Mesenchymal stem cell (in vitro differentiated cells and primary cell): Measurements from ENCODE around the gene FAM83E.
A peak's percentile ranks its signal among the peaks of the same experiment; 100 is the strongest.

Experiments used
- DNase-seq: peaks from one replicate; pipeline ENCODE4 v3.0.0-alpha.2; 2013
- H2AFZ ChIP-seq: one replicate; pipeline ENCODE4 v1.6.1; 2013; ENCODE audit warnings: low read depth, mild to moderate bottlenecking, control low read depth, inconsistent platforms, low read length, moderate library complexity
- H2AK5ac ChIP-seq: 2 replicates; pipeline ENCODE4 v1.6.1; 2013; ENCODE audit warnings: low read length, moderate library complexity, mild to moderate bottlenecking, inconsistent platforms; ENCODE audit not compliant: severe bottlenecking
- H2BK120ac ChIP-seq: one replicate; pipeline ENCODE4 v1.6.1; 2013; ENCODE audit warnings: low read depth, mild to moderate bottlenecking, inconsistent platforms, low read length, moderate library complexity
- H2BK12ac ChIP-seq, 2 experiments: one replicate each; pipeline ENCODE4 v1.6.1; 2013; ENCODE audit warnings: inconsistent platforms in 2 of 2, low read length in 2 of 2, mild to moderate bottlenecking in 2 of 2, moderate library complexity in 2 of 2, control low read depth in 1 of 2
- H2BK15ac ChIP-seq: one replicate; pipeline ENCODE4 v1.6.1; 2013; ENCODE audit warnings: mild to moderate bottlenecking, low read depth, inconsistent platforms; ENCODE audit not compliant: poor library complexity, severe bottlenecking
- H2BK5ac ChIP-seq: 2 replicates; pipeline ENCODE4 v1.6.1; 2013; ENCODE audit warnings: low read depth, mild to moderate bottlenecking, low read length, control low read depth, inconsistent platforms; ENCODE audit not compliant: poor library complexity, severe bottlenecking
- H3K14ac ChIP-seq, 2 experiments: one replicate each; pipeline ENCODE4 v1.6.1; 2013; ENCODE audit warnings: inconsistent platforms in 2 of 2, low read length in 2 of 2, control low read depth in 1 of 2, mild to moderate bottlenecking in 1 of 2, moderate library complexity in 1 of 2
- H3K18ac ChIP-seq, 2 experiments: one replicate each; pipeline ENCODE4 v1.6.1; 2013; ENCODE audit warnings: inconsistent platforms in 2 of 2, low read length in 2 of 2, control low read depth in 1 of 2, low read depth in 1 of 2, mild to moderate bottlenecking in 1 of 2
- H3K23ac ChIP-seq, 2 experiments: one replicate each; pipeline ENCODE4 v1.6.1; 2013; ENCODE audit warnings: inconsistent platforms in 2 of 2, low read length in 2 of 2, mild to moderate bottlenecking in 2 of 2, moderate library complexity in 2 of 2, control low read depth in 1 of 2
- H3K27ac ChIP-seq: 2 replicates; pipeline ENCODE4 v1.5.1; 2013; ENCODE audit warnings: mild to moderate bottlenecking, moderate library complexity, low read length, control low read depth, inconsistent platforms; ENCODE audit not compliant: poor library complexity, severe bottlenecking
- H3K27me3 ChIP-seq, 2 experiments: 2 replicates each; pipeline versions ENCODE4 v1.6.1 to v1.7.0; 2013; ENCODE audit warnings: low read length in 2 of 2, mild to moderate bottlenecking in 2 of 2, moderate library complexity in 2 of 2, control low read depth in 1 of 2, inconsistent platforms in 1 of 2; ENCODE audit not compliant: control insufficient read depth in 1 of 2, insufficient read depth in 1 of 2
- H3K36me3 ChIP-seq, 2 experiments: 2 replicates each; pipeline versions ENCODE4 v1.6.1 to v1.7.0; 2013; ENCODE audit warnings: low read length in 2 of 2, control low read depth in 1 of 2, inconsistent platforms in 1 of 2, low read depth in 1 of 2, mild to moderate bottlenecking in 1 of 2; ENCODE audit not compliant: insufficient read depth in 2 of 2, control insufficient read depth in 1 of 2
- H3K4ac ChIP-seq, 2 experiments: one replicate each; pipeline ENCODE4 v1.6.1; 2013; ENCODE audit warnings: inconsistent platforms in 2 of 2, low read length in 2 of 2, mild to moderate bottlenecking in 2 of 2, moderate library complexity in 2 of 2, control low read depth in 1 of 2, low read depth in 1 of 2
- H3K4me1 ChIP-seq: 2 replicates; pipeline ENCODE4 v1.6.1; 2013; ENCODE audit warnings: low read depth, low read length, control low read depth; ENCODE audit not compliant: control insufficient read depth, insufficient read depth
- H3K4me2 ChIP-seq: 2 replicates; pipeline ENCODE4 v1.6.1; 2013; ENCODE audit warnings: low read length, mild to moderate bottlenecking, inconsistent platforms; ENCODE audit not compliant: poor library complexity, severe bottlenecking
- H3K4me3 ChIP-seq, 2 experiments: 2 replicates each; pipeline versions ENCODE4 v1.5.1 to v1.7.0; 2013; ENCODE audit warnings: low read length in 2 of 2, mild to moderate bottlenecking in 2 of 2, control low read depth in 1 of 2, low read depth in 1 of 2; ENCODE audit not compliant: insufficient read depth in 1 of 2
- H3K79me1 ChIP-seq: replicated peaks from 2 replicates; pipeline ENCODE4 v1.6.1; 2013; ENCODE audit warnings: mild to moderate bottlenecking, control low read depth, low read length, inconsistent platforms; ENCODE audit not compliant: poor library complexity, severe bottlenecking
- H3K9ac ChIP-seq: 2 replicates; pipeline ENCODE4 v1.7.0; 2013; ENCODE audit warnings: mild to moderate bottlenecking, low read length, moderate library complexity
- H3K9me3 ChIP-seq: 2 replicates; pipeline ENCODE4 v1.7.0; 2013; ENCODE audit warnings: mild to moderate bottlenecking, low read length; ENCODE audit not compliant: control insufficient read depth
- H4K8ac ChIP-seq: one replicate; pipeline ENCODE4 v1.6.1; 2013; ENCODE audit warnings: inconsistent platforms, mild to moderate bottlenecking, low read length, moderate library complexity
- H4K91ac ChIP-seq: one replicate; pipeline ENCODE4 v1.6.1; 2013; ENCODE audit warnings: mild to moderate bottlenecking, low read length, inconsistent platforms
- WGBS: methylation state at CpG from one replicate; pipeline ENCODE4 v1.1.7; 2013; ENCODE audit warnings: mixed read lengths; 5-methylcytosine and 5-hydroxymethylcytosine counted together

FAM83E gene

GRCh38 chr19:48628486-48629296, 13.8 kb upstream of the FAM83E start:
- Histone ChIP-seq H3K4me3 (no peak overlapping the region), H2BK12ac (no peak overlapping the region), H3K18ac (no peak overlapping the region), H2AFZ (no peak overlapping the region), H4K8ac (no peak overlapping the region), H3K14ac (no peak overlapping the region), H3K9me3 (no peaks in the 10 kb centered on the region), H3K36me3 (peaks cover 29 to 40% of the 10 kb centered on the region in 2 experiments), H3K79me1 (peaks cover 11% of the 10 kb centered on the region), H3K27me3 (no peaks in the 10 kb centered on the region), H2BK15ac (no peak overlapping the region), H3K4me2 (no peak overlapping the region), H2BK5ac (no peak overlapping the region), H3K27ac (peak overlapping the region; percentile 7), H3K9ac (no peak overlapping the region), H2BK120ac (no peak overlapping the region), H3K4me1 (peaks cover 47% of the 10 kb centered on the region), H3K23ac (no peak overlapping the region), H3K4ac (peak overlapping the region in 1 of 2 experiments; percentile 22), H4K91ac (peak overlapping the region; percentile 25), H2AK5ac (no peak overlapping the region)
- DNase-seq, result no peak
- WGBS, result 94% methylated on average over 34 of the region's 34 CpGs

- no peak overlapping the region for H2BK15ac ChIP-seq
- WGBS, result 94% methylated on average over 16 of the region's 17 CpGs
- no peak overlapping the region for H3K23ac ChIP-seq
- no peak overlapping the region for H3K18ac ChIP-seq
- H4K8ac ChIP-seq, result no peak overlapping the region
- DNase-seq, result no peak
- no peak overlapping the region for H2BK12ac ChIP-seq
- no peak overlapping the region for H2BK120ac ChIP-seq
- no peak overlapping the region for H3K14ac ChIP-seq
- no peak overlapping the region for H2AK5ac ChIP-seq
- peaks cover 11% of the 10 kb centered on the region for H3K79me1 ChIP-seq
- no peak overlapping the region for H2AFZ ChIP-seq
- no peak overlapping the region for H3K9ac ChIP-seq
- peaks cover 41% of the 10 kb centered on the region for H3K4me1 ChIP-seq
- no peak overlapping the region for H3K27ac ChIP-seq
- H2BK5ac ChIP-seq, result no peak overlapping the region
- no peak overlapping the region for H3K4ac ChIP-seq
- no peaks in the 10 kb centered on the region for H3K27me3 ChIP-seq
- peak overlapping the region; percentile 34 for H4K91ac ChIP-seq
- no peak overlapping the region for H3K4me2 ChIP-seq
- H3K9me3 ChIP-seq, result no peaks in the 10 kb centered on the region
- H3K4me3 ChIP-seq, result no peak overlapping the region
- H3K36me3 ChIP-seq, result peaks cover 29 to 40% of the 10 kb centered on the region in 2 experiments
Measured at GRCh38 chr19:48627865-48628314, 13.0 kb upstream of the FAM83E start.

GRCh38 chr19:48627201-48627864, 12.5 kb upstream of the FAM83E start:
- H3K9ac ChIP-seq, result no peak overlapping the region
- H3K18ac ChIP-seq, result no peak overlapping the region
- H3K27ac ChIP-seq, result no peak overlapping the region
- H3K27me3 ChIP-seq, result no peaks in the 10 kb centered on the region
- H3K4me2 ChIP-seq, result no peak overlapping the region
- no peak for DNase-seq
- no peak overlapping the region for H3K14ac ChIP-seq
- H2AFZ ChIP-seq, result no peak overlapping the region
- no peak overlapping the region for H2BK5ac ChIP-seq
- no peak overlapping the region for H3K23ac ChIP-seq
- no peak overlapping the region for H3K4me3 ChIP-seq
- peaks cover 12% of the 10 kb centered on the region for H3K79me1 ChIP-seq
- no peak overlapping the region for H2BK120ac ChIP-seq
- no peak overlapping the region for H3K4ac ChIP-seq
- no peak overlapping the region for H4K91ac ChIP-seq
- H2BK12ac ChIP-seq, result no peak overlapping the region
- peaks cover 37% of the 10 kb centered on the region for H3K4me1 ChIP-seq
- H2BK15ac ChIP-seq, result no peak overlapping the region
- H3K36me3 ChIP-seq, result peaks cover 31 to 40% of the 10 kb centered on the region in 2 experiments
- no peak overlapping the region for H2AK5ac ChIP-seq
- H4K8ac ChIP-seq, result no peak overlapping the region
- WGBS, result 76% methylated on average over 6 of the region's 6 CpGs
- H3K9me3 ChIP-seq, result no peaks in the 10 kb centered on the region

- no peak overlapping the region for H3K23ac ChIP-seq
- no peak overlapping the region for H2BK5ac ChIP-seq
- no peak overlapping the region for H3K4me3 ChIP-seq
- peaks cover 14% of the 10 kb centered on the region for H3K79me1 ChIP-seq
- no peak overlapping the region for H3K14ac ChIP-seq
- H3K27me3 ChIP-seq, result no peaks in the 10 kb centered on the region
- H3K9me3 ChIP-seq, result no peaks in the 10 kb centered on the region
- WGBS, result 97% methylated on average over 30 of the region's 30 CpGs
- H3K4me1 ChIP-seq, result peaks cover 36% of the 10 kb centered on the region
- H3K36me3 ChIP-seq, result peaks cover 31 to 39% of the 10 kb centered on the region in 2 experiments
- no peak overlapping the region for H4K91ac ChIP-seq
- no peak overlapping the region for H3K4me2 ChIP-seq
- H2BK15ac ChIP-seq, result no peak overlapping the region
- H2BK120ac ChIP-seq, result no peak overlapping the region
- H4K8ac ChIP-seq, result no peak overlapping the region
- H2AK5ac ChIP-seq, result no peak overlapping the region
- no peak overlapping the region for H2BK12ac ChIP-seq
- DNase-seq, result no peak
- no peak overlapping the region for H3K27ac ChIP-seq
- H3K4ac ChIP-seq, result no peak overlapping the region
- no peak overlapping the region for H2AFZ ChIP-seq
- no peak overlapping the region for H3K9ac ChIP-seq
- no peak overlapping the region for H3K18ac ChIP-seq
Measured at GRCh38 chr19:48625891-48626327, 11.0 kb upstream of the FAM83E start.
